ENCODE measurements around the gene DCXR.

GRCh38 chr17:82048571-82048971 is 11.1 kb upstream of the DCXR start:
- TF ChIP-seq POLR2AphosphoS5 (IDR thresholded peaks at IDR 0.05; ENCODE audit: borderline replicate concordance, low read depth, low read length): no peak
- TF ChIP-seq EZH2 (IDR thresholded peaks at IDR 0.05): no peak

Data from SK-N-MC (cell line).